H1 (cell line): Measurements from ENCODE around the gene ZNF830. TPM values are rescaled to one million over a fixed set of nuclear protein-coding genes. Genes with fewer than 3 reads are reported as not detected.

Experiments used
- ATF2 ChIP-seq: IDR thresholded peaks from 2 replicates; pipeline ENCODE4 v1.6.1; 2012; ENCODE audit warnings: low read length, inconsistent platforms
- CHD7 ChIP-seq: fragments of 300-600 bp; sonication (generic); IDR thresholded peaks from 2 replicates; pipeline ENCODE4 v1.7.1; 2012; ENCODE audit warnings: low read length, moderate library complexity, mild to moderate bottlenecking, inconsistent platforms; ENCODE audit not compliant: insufficient replicate concordance
- MAX ChIP-seq: IDR thresholded peaks from 2 replicates; pipeline ENCODE4 v1.6.1; 2012; ENCODE audit warnings: inconsistent platforms
- RFX5 ChIP-seq: IDR thresholded peaks from 2 replicates; pipeline ENCODE4 v1.6.1; 2011; ENCODE audit warnings: low read depth, low read length, improper control_type of control experiment, borderline replicate concordance
- TAF7 ChIP-seq: optimal IDR thresholded peaks from 2 replicates; pipeline ENCODE3; 2011; ENCODE audit warnings: low read depth, mild to moderate bottlenecking, inconsistent platforms, low read length, moderate library complexity, borderline replicate concordance
- polyA plus RNA-seq, 7 experiments: library from polyadenylated mRNA; depleted of rRNA in 3 of 7; stranded (reverse) in 5 of 7; unstranded in 2 of 7; fragments of >200 nt in 5 of 7; fragments of 200-250 nt in 2 of 7; gene quantifications; 1 replicate in 5 of 7; 2 replicates in 1 of 7; 4 replicates in 1 of 7; pipeline versions ENCODE4 v1.2.1 to v1.2.3, GENCODE V29; 2011 to 2013; ENCODE audit warnings: missing spikeins in 2 of 7, mixed read lengths in 2 of 7
- total RNA-seq: library from RNA; stranded (reverse); fragmentation: NEBNext Ultra II Directional; extraction: Animal tissue kit (Norgen Biotek cat#: 25700); gene quantifications from 2 replicates; pipeline ENCODE4 v1.2.1, GENCODE V29; 2021

Gene ZNF830
- total and polyA plus RNA-seq, 2 of the 8 experiments (the other 6 are each of a cell fraction or from before 2014, with no cell fraction given), result 4.2 to 19.9 TPM

GRCh38 chr17:34958438-34958837 lies 2.9 kb upstream of the ZNF830 start (continued):
- no peak for TF ChIP-seq CHD7
- no peak for TF ChIP-seq MAX
- TF ChIP-seq ATF2, result no peak
- TF ChIP-seq RFX5, result no peak
- no peak for TF ChIP-seq TAF7
